ENCODE measurements around the gene RFTN1.

Gene RFTN1

DNA sequence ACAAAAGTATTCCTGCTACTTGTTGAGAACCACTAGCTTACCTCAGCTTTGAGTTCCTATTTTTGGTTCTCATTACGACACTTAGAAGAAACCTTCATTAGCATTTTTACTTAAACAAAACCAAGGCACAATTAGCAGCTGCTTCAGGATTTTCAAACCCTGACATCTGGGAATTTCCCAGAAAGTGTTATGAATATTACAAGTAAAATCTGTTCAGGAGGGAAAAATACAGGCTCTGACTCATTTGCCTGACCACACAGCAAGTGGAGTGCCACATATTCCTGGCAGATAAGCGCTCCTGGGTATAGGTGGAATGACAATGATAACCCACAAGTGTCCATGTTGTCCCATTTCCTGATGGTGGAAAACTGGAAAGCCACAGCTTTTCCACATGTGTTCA, 10.3 kb upstream of the RFTN1 start:
- H3K27ac ChIP-seq (ENCODE audit: low read depth, low read length): no peak overlapping the region
- no peaks in the 10 kb centered on the region for H3K9me3 ChIP-seq (ENCODE audit: low read length)
- no peak overlapping the region for H3K4me3 ChIP-seq (ENCODE audit: low read depth in 1 of 2, low read length in 2 of 2)

DNA sequence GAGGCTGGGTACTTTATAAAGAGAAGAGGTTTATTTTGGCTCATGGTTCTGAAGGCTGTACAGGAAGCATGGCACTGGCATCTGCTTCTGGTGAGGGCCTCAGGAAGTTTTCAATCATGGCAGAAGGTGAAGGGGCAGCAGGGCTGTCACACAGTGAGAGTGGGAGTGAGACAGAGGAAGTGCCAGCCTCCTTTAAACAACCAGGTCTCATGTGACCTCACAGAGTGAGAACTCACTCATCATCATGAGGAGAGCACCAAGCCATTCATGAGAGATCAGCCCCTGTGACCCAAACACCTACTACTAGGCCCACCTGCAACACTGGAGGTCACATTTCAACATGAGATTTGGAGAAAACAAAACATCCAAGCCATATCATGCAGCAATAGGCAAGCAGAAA, 9.3 kb upstream of the RFTN1 start:
- Histone ChIP-seq H3K9ac (ENCODE audit: low read length) (no peak overlapping the region), H3K4me3 (ENCODE audit: low read depth in 1 of 2, low read length in 2 of 2) (no peak overlapping the region), H3K4me1 (ENCODE audit: insufficient read depth, low read length) (no peaks in the 10 kb centered on the region), H3K27ac (ENCODE audit: low read depth, low read length) (no peak overlapping the region), H3K36me3 (ENCODE audit: insufficient read depth, low read length) (no peaks in the 10 kb centered on the region), H3K9me3 (ENCODE audit: low read length) (no peaks in the 10 kb centered on the region), H3K27me3 (ENCODE audit: control insufficient read depth in 1 of 2, insufficient read depth in 2 of 2, low read length in 2 of 2) (no peaks in the 10 kb centered on the region)

More for the DNA sequence above, 10.3 kb upstream of the RFTN1 start:
- Histone ChIP-seq H3K27me3 (ENCODE audit: control insufficient read depth in 1 of 2, insufficient read depth in 2 of 2, low read length in 2 of 2) (no peaks in the 10 kb centered on the region), H3K36me3 (ENCODE audit: insufficient read depth, low read length) (no peaks in the 10 kb centered on the region), H3K9ac (ENCODE audit: low read length) (no peak overlapping the region), H3K4me1 (ENCODE audit: insufficient read depth, low read length) (no peaks in the 10 kb centered on the region)

DNA sequence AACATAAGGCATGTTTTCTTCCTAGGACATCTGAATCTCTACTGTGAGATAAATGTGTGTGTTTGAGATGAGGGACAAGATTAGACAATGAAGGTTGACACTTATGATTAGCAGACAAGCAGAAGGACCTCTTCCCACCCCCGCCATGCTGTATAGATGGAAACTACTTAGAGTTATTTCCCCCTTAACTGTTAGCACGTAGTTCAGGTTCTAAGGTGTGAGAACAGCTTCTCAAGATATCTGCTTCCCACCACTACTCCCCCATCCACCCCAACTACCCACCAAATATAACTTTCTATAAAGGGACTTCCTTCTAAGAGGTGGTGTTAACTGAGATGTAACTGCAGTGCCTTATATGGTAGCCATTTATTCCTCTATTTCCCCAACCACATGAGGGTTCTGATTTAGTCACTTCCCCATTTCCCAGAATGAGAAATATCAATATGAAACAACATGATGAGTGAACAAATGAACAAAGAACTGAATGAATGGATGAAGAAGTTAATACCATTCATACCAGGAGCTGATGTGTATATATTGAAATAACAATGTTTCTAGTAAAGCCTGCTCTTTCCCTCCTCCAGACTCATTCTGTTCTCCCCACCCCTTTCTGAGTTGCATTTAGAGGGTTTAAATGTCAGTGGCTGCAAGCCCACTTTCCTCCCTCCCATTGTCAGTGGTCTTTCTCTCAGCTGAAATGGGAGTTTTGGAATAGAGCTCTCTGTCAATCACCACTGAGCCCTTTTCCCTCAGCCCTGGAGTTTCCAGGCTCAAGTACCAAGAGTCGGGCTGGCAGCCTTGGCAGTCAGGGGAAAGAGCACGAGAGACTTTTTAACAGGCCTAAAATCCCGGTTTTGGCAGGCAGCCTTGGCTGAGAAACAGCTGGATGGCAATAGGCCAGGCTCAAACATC, 7.7 kb upstream of the RFTN1 start:
- Histone ChIP-seq H3K27ac (ENCODE audit: low read depth, low read length) (no peak overlapping the region), H3K9ac (ENCODE audit: low read length) (no peak overlapping the region), H3K4me3 (ENCODE audit: low read depth in 1 of 2, low read length in 2 of 2) (no peak overlapping the region), H3K36me3 (ENCODE audit: insufficient read depth, low read length) (no peaks in the 10 kb centered on the region), H3K9me3 (ENCODE audit: low read length) (no peaks in the 10 kb centered on the region), H3K27me3 (ENCODE audit: control insufficient read depth in 1 of 2, insufficient read depth in 2 of 2, low read length in 2 of 2) (no peaks in the 10 kb centered on the region), H3K4me1 (ENCODE audit: insufficient read depth, low read length) (no peaks in the 10 kb centered on the region)

DNA sequence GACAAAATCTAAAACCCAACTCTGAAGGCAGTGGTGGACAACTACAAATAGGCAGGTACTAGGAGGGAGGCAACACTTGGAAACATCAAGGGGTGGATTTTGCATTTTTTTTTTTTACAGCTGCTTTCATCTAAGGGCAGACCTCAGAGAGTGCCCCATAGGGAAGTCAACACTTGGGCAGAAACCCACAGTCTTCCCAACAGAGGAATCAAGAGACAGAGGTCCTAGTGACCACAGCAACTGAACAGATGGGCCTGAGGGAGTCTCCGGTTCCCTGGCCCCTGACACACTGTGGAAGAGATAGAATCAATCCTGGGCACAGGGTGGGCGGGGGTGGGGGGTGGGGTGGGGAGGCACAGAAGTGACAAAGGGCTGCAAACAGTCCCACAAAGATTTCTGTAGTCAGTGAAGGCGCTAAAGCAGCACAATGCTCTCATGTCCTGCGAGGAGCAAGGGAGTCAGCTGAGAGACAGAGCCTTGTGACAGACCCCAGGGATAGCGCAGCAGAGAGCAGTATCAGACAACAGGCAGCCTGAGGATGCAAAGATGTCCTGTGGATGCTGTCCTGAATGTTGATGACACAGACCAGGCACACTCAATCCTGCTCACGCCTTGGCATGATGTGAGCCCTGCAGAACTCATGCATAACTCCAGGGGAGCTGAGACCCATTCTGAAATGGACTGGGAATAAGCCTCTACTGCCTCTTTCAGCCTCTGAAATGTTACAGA, 6.9 kb upstream of the RFTN1 start:
- Histone ChIP-seq H3K27ac (ENCODE audit: low read depth, low read length) (no peak overlapping the region), H3K4me1 (ENCODE audit: insufficient read depth, low read length) (no peaks in the 10 kb centered on the region)

DNA sequence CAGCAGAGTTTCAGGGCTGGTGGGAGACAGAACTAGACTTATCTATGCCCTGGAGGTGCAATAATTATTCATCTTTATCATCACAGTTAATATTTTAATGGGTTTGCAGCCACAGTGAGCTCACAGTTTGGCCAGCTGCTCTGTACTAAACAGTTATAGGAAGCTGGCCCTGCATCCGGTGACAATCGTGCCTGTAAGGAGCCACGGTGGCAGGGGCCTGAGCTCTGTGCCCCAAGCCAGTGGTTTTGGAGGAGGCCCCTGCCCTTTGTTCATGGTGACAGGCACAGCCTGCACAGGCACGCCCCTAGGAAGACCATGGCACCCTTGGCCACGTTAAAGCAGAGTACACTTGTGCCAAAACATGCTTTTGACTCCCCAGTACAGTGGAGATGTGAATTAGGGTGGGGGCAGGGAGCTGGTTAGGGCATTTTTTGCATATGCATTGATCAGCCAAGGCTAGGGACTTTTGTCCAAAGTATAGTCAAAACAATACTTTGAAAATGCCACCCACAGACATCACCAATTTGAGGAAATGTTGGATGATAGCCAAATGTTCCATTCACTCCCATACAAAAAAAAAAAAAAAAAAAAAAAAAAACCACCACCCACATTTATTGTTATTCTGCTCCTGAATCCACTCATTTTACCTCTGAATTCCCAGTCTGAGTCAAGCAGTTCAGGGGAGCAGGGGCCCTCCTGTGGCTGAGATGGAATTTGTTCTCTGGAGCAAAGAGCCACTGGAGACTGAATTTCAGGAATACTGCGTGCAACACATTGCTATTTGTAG, 3.4 kb upstream of the RFTN1 start:
- Histone ChIP-seq H3K9ac (ENCODE audit: low read length) (no peak overlapping the region), H3K27ac (ENCODE audit: low read depth, low read length) (no peak overlapping the region), H3K9me3 (ENCODE audit: low read length) (no peaks in the 10 kb centered on the region), H3K4me3 (ENCODE audit: low read depth in 1 of 2, low read length in 2 of 2) (no peak overlapping the region), H3K36me3 (ENCODE audit: insufficient read depth, low read length) (no peaks in the 10 kb centered on the region), H3K27me3 (ENCODE audit: control insufficient read depth in 1 of 2, insufficient read depth in 2 of 2, low read length in 2 of 2) (peaks cover 0 to 12% of the 10 kb centered on the region in 2 donors), H3K4me1 (ENCODE audit: insufficient read depth, low read length) (no peaks in the 10 kb centered on the region)

More for the DNA sequence above, 6.9 kb upstream of the RFTN1 start:
- Histone ChIP-seq H3K9ac (ENCODE audit: low read length) (no peak overlapping the region), H3K27me3 (ENCODE audit: control insufficient read depth in 1 of 2, insufficient read depth in 2 of 2, low read length in 2 of 2) (no peaks in the 10 kb centered on the region), H3K9me3 (ENCODE audit: low read length) (no peaks in the 10 kb centered on the region), H3K36me3 (ENCODE audit: insufficient read depth, low read length) (no peaks in the 10 kb centered on the region), H3K4me3 (ENCODE audit: low read depth in 1 of 2, low read length in 2 of 2) (no peak overlapping the region)

DNA sequence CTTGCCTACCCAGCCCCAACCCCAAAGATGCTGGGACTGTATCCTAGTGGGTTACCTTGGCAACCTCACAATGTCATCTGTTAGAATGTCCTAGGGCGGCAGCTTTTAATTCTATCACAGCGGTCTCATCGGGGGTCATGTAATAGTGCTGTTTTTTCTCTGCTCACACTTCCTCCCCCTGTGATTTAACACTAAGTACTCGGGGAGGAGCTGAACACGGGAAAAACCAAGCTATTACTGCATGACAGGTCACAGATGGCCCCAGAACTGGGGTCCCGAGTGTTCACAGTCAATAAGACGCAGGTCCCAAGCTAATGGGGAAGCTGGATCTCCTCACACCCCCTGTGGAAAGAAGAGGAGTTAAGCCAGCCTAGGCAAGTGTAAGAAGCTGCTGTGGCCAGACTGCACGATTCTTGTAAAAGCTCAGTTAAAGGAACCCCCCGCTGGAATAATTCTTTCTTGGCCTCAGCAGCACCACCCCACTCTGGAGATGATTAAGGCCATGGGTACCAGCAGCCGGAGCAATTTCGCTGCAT, 2.5 kb upstream of the RFTN1 start:
- Histone ChIP-seq H3K9ac (ENCODE audit: low read length) (no peak overlapping the region), H3K27me3 (ENCODE audit: control insufficient read depth in 1 of 2, insufficient read depth in 2 of 2, low read length in 2 of 2) (peaks cover 0 to 12% of the 10 kb centered on the region in 2 donors), H3K4me3 (ENCODE audit: low read depth in 1 of 2, low read length in 2 of 2) (no peak overlapping the region), H3K9me3 (ENCODE audit: low read length) (no peaks in the 10 kb centered on the region), H3K27ac (ENCODE audit: low read depth, low read length) (no peak overlapping the region), H3K36me3 (ENCODE audit: insufficient read depth, low read length) (no peaks in the 10 kb centered on the region), H3K4me1 (ENCODE audit: insufficient read depth, low read length) (no peaks in the 10 kb centered on the region)

DNA sequence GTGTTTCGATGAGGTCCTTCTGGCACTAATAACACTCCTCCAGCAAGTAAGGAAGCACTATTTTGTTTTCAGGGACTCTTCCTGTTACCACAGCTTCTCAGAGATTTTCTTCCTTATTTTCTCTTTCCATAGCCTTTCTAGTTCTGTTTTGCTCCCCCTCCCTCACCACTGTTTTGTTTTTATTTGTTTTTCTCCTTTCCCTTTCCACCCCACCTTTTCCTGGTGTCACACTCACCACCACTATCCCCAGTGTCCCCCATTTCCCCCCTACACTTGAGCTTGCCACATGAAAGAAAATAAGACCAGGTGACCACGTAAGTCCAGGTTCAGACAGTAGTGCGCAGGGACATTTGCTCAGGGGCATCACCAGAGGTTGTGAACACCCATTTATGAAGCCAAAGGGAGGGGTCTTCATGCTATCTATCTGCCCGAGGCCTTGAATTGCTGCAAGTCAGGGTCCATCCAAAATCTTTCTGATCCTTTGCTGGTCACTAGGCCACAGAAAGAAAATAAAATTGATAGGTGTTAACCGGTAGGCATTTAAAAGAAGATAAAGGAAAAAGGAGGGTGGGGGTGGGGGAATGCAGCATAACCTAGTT, 1.4 kb upstream of the RFTN1 start:
- Histone ChIP-seq H3K9me3 (ENCODE audit: low read length) (no peaks in the 10 kb centered on the region), H3K4me3 (ENCODE audit: low read depth in 1 of 2, low read length in 2 of 2) (no peak overlapping the region), H3K9ac (ENCODE audit: low read length) (no peak overlapping the region), H3K27ac (ENCODE audit: low read depth, low read length) (no peak overlapping the region), H3K36me3 (ENCODE audit: insufficient read depth, low read length) (no peaks in the 10 kb centered on the region), H3K4me1 (ENCODE audit: insufficient read depth, low read length) (no peaks in the 10 kb centered on the region), H3K27me3 (ENCODE audit: control insufficient read depth in 1 of 2, insufficient read depth in 2 of 2, low read length in 2 of 2) (peaks cover 0 to 12% of the 10 kb centered on the region in 2 donors)

DNA sequence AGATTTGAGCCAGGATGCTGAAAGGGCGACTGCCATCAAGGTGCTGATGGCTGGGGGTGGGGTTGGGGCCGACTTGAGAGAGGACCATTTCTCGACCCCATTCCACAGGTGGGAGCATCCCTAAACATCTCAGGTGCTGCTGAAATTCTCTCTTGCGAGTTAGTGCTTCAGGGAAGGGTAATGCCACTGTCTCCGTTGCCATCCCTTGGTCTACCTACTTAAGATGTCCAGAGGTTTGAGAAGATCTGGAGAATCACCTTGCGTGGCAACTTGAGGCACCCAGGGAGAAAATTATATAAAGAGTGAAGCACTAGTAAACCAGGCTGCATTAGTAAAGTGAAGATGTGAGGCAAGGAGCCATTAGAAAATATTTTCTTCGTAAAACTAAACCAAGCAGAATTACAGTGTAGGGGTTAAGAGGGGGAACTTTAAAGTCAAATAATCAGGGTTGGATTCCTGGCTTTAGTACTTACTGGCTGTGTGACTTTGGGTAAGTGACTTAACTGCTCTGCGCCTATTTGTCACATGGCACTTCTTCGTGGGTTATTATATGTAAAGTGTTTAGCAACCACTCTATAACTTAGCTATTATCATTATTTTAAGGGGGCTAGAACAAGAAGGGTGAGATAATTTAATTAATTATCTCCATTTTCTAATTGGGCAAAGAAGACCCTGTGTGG, 662 bp upstream of the RFTN1 start:
- peaks cover 0 to 12% of the 10 kb centered on the region in 2 donors for H3K27me3 ChIP-seq (ENCODE audit: control insufficient read depth in 1 of 2, insufficient read depth in 2 of 2, low read length in 2 of 2)
- no peaks in the 10 kb centered on the region for H3K4me1 ChIP-seq (ENCODE audit: insufficient read depth, low read length)
- peak overlapping the region; percentile 37 for H3K27ac ChIP-seq (ENCODE audit: low read depth, low read length)
- H3K4me3 ChIP-seq (ENCODE audit: low read depth in 1 of 2, low read length in 2 of 2): peak overlapping the region in 1 of 2 donors; percentile 26
- no peak overlapping the region for H3K9ac ChIP-seq (ENCODE audit: low read length)
- H3K9me3 ChIP-seq (ENCODE audit: low read length): no peaks in the 10 kb centered on the region
- H3K36me3 ChIP-seq (ENCODE audit: insufficient read depth, low read length): no peaks in the 10 kb centered on the region

DNA sequence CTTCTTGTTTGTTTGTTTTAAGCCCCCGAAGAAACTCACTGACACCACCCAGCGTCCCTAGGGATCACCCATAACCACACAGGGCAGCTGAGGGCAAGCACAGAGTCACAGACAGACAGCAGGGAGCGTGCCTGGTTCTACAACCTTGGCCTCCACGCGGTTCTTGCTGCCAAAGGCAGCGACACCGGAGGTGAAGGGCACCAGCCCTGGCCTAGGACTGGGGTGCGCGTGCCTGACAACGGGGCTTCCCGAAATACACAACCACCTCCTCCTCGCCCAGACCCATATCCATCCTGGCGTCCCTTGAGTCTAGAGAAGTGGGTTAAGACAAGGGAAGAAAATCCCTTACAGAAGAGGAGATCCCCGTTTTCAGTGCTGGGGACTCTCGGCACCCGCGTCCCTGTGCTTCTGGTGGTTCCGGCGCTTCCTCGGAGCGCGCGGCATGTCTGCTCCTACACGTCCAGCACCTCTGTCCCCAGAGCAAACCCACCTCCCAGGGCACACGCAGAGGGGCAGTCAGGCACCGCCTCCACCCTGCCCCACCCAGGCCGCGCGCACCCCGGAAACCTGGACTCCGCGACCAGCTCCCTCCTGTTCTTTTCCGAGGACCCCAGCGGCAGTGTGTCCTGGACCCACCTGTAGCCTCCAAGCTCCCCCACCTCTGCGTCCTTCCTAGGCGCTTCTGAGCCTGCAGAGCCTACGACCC, 911 bp downstream of the RFTN1 start:
- Histone ChIP-seq H3K9ac (ENCODE audit: low read length) (no peak overlapping the region), H3K9me3 (ENCODE audit: low read length) (no peaks in the 10 kb centered on the region), H3K27me3 (ENCODE audit: control insufficient read depth in 1 of 2, insufficient read depth in 2 of 2, low read length in 2 of 2) (peaks cover 0 to 12% of the 10 kb centered on the region in 2 donors), H3K4me3 (ENCODE audit: low read depth in 1 of 2, low read length in 2 of 2) (peak overlapping the region; percentile 45 to 60), H3K27ac (ENCODE audit: low read depth, low read length) (peak overlapping the region; percentile 78), H3K36me3 (ENCODE audit: insufficient read depth, low read length) (no peaks in the 10 kb centered on the region), H3K4me1 (ENCODE audit: insufficient read depth, low read length) (no peaks in the 10 kb centered on the region)

Data from muscle layer of colon (tissue), 2 donors.